ENCODE measurements around the gene EFNB2. TPM values are rescaled to one million over a fixed set of nuclear protein-coding genes. Genes with fewer than 3 reads are reported as not detected.

The EFNB2 gene
- total and polyA plus RNA-seq, 9 of the 15 experiments (the other 6 are each of a cell fraction or from before 2014, with no cell fraction given), result 0.01 to 0.29 (median 0.18) TPM

DNA sequence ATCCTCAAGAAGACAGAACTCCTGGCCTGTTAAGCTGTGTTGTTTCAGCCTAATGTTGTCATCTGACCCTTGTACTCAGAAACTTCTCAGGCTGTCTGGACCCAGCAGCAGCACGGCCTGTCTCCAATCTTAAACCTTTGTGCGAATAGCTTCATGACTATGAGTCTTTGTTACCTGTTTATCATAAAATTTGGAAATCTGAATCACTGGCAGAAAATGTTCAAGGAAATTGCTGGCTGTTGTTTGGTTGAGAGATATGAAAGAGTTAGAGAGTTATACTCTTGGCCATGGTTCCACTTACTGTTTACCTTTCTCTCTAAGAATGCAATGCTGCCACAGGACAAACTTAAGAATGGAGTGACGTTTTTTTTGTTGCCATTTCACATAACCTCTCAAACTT is 59.6 kb downstream of the EFNB2 start:
- no peak for TF ChIP-seq RHOXF2B (CRISPR knock-in tag; conservative IDR thresholded peaks at IDR 0.05)
- Histone ChIP-seq H3K4me1 (replicated peaks in 1 of 2; ENCODE audit: control insufficient read depth in 2 of 2, insufficient read depth in 2 of 2, low read length in 2 of 2) (no peaks in the 10 kb centered on the region; a peak in 1 of 5 replicates), H3K79me2 (ENCODE audit: control insufficient read depth, insufficient read depth, low read length) (no peaks in the 10 kb centered on the region), H3K27ac (ENCODE audit: extremely low read depth, low read depth, low read length) (no peak overlapping the region), H3K9me1 (ENCODE audit: control insufficient read depth, insufficient read depth, low read length) (no peaks in the 10 kb centered on the region), H2AFZ (ENCODE audit: low read depth, low read length) (no peak overlapping the region), H3K4me2 (ENCODE audit: insufficient read depth, low read length) (no peak overlapping the region), H4K20me1 (replicated peaks; ENCODE audit: control insufficient read depth, insufficient read depth, low read length) (no peaks in the 10 kb centered on the region), H3K9me3 (replicated peaks; ENCODE audit: control insufficient read depth, insufficient read depth, low read depth, low read length) (no peaks in the 10 kb centered on the region), H3K9ac (ENCODE audit: insufficient read depth in 1 of 2, low read depth in 2 of 2, low read length in 2 of 2) (no peak overlapping the region), H3K4me3 (no peak overlapping the region), H3K36me3 (ENCODE audit: control insufficient read depth, insufficient read depth, low read length) (no peaks in the 10 kb centered on the region), H3K27me3 (ENCODE audit: control insufficient read depth in 2 of 2, insufficient read depth in 2 of 2, low read length in 2 of 2) (peaks cover 0 to 24% of the 10 kb centered on the region in 2 experiments; a peak in 3 of 5 replicates)
- FAIRE-seq (no peak), DNase-seq (ENCODE audit: extremely low read depth in 1 of 4, low spot score in 3 of 4) (no peak), ATAC-seq (no peak)
- POLR2A ChIA-PET, result no interaction called here
- WGBS (ENCODE audit: insufficient coverage, low coverage, missing lambda C conversion rate), result 0% methylated on average over 3 of the region's 3 CpGs
- no TSS peak for BruUV-seq (replicated peaks)
- intact Hi-C loops (cut with micrococcal nuclease) (no loop called here), in situ Hi-C loops (cut with MboI) (no loop called here)
- CTCF ChIA-PET (ENCODE audit: low intra/inter-chr PET ratio), result no interaction called here

DNA sequence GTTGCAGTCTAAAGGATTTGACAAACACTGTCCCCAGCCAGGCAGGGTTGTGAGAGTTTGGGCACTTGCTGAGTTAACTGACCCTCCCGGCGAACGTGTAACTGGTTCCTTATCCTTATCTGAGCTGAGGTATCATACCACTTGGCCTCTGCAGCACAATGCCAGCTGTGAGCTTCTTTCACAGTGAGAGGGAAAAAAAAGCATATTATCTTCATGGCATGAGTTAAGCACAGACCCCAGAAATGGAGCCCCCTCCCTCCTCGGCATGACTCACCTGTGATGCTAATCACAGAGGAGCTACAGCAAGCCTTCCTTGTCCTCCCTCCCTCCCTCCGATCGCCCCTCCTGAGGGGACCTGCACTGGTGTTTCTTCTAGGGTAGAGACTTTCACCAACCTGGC is 60.5 kb downstream of the EFNB2 start:
- H3K36me3 ChIP-seq (ENCODE audit: control insufficient read depth, insufficient read depth, low read length), result no peaks in the 10 kb centered on the region
- H3K9me3 ChIP-seq (replicated peaks; ENCODE audit: control insufficient read depth, insufficient read depth, low read depth, low read length), result no peaks in the 10 kb centered on the region
- H3K27me3 ChIP-seq (ENCODE audit: control insufficient read depth in 2 of 2, insufficient read depth in 2 of 2, low read length in 2 of 2), result peaks cover 0 to 30% of the 10 kb centered on the region in 2 experiments; a peak in 3 of 5 replicates
- no peak for TF ChIP-seq ZNF668 (CRISPR knock-in tag; IDR thresholded peaks at IDR 0.05)
- 0% methylated on average over 3 of the region's 6 CpGs for WGBS (ENCODE audit: insufficient coverage, low coverage, missing lambda C conversion rate)
- no peaks in the 10 kb centered on the region for H3K79me2 ChIP-seq (ENCODE audit: control insufficient read depth, insufficient read depth, low read length)
- ATAC-seq (no peak), FAIRE-seq (no peak), DNase-seq (ENCODE audit: extremely low read depth in 1 of 4, low spot score in 3 of 4) (no peak)
- no peaks in the 10 kb centered on the region for H3K9me1 ChIP-seq (ENCODE audit: control insufficient read depth, insufficient read depth, low read length)
- H4K20me1 ChIP-seq (replicated peaks; ENCODE audit: control insufficient read depth, insufficient read depth, low read length), result no peaks in the 10 kb centered on the region
- BruUV-seq (replicated peaks), result no TSS peak
- no peaks in the 10 kb centered on the region; a peak in 1 of 5 replicates for H3K4me1 ChIP-seq (replicated peaks in 1 of 2; ENCODE audit: control insufficient read depth in 2 of 2, insufficient read depth in 2 of 2, low read length in 2 of 2)
- no peak overlapping the region for H3K4me3 ChIP-seq
- ChIA-PET CTCF (ENCODE audit: low intra/inter-chr PET ratio) (no interaction called here), POLR2A (interaction anchor here (0.9 kb wide), 1 partner anchor 24 kb away, joined by 4 read pairs; no protein-coding TSS in a partner anchor)
- no peak overlapping the region for H3K9ac ChIP-seq (ENCODE audit: insufficient read depth in 1 of 2, low read depth in 2 of 2, low read length in 2 of 2)
- H2AFZ ChIP-seq (ENCODE audit: low read depth, low read length), result no peak overlapping the region
- H3K4me2 ChIP-seq (ENCODE audit: insufficient read depth, low read length), result no peak overlapping the region
- intact Hi-C loops (cut with micrococcal nuclease), result no loop called here
- no peak overlapping the region for H3K27ac ChIP-seq (ENCODE audit: extremely low read depth, low read depth, low read length)
- in situ Hi-C loops (cut with MboI), result no loop called here

Measured in K562 (cell line).